Cerebellar cortex (tissue), 1 donor: ENCODE results near the gene SLC16A12.
"Not testable (repeated sequence)": the region's sequence is repeated elsewhere in the genome, so short reads cannot be mapped to it uniquely, and the experiment has no call there.

Source experiments
- DNase-seq: peaks from one replicate; pipeline ENCODE4 v3.0.0-alpha.2; 2015; ENCODE audit warnings: low spot score

SLC16A12 gene

DNA sequence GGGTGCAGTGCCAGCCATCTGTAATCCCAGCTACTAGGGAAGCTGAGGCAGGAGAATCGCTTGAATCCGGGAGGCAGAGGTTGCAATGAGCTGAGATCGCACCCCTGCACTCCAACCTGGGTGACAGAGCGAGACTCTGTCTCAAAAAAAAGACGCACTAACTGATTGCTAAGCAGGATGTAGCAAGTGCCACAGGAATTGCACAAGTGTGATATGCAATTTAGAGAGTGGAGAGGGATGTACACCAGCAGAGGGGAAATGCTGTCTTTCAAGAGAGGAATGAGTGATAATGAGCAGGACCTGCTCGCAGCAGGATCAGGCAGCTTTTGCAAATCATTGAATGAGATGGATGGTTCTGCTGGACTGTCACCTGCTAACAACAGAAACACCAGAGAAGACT lies 13.3 kb upstream of the SLC16A12 start:
- DNase-seq, result no peak

DNA sequence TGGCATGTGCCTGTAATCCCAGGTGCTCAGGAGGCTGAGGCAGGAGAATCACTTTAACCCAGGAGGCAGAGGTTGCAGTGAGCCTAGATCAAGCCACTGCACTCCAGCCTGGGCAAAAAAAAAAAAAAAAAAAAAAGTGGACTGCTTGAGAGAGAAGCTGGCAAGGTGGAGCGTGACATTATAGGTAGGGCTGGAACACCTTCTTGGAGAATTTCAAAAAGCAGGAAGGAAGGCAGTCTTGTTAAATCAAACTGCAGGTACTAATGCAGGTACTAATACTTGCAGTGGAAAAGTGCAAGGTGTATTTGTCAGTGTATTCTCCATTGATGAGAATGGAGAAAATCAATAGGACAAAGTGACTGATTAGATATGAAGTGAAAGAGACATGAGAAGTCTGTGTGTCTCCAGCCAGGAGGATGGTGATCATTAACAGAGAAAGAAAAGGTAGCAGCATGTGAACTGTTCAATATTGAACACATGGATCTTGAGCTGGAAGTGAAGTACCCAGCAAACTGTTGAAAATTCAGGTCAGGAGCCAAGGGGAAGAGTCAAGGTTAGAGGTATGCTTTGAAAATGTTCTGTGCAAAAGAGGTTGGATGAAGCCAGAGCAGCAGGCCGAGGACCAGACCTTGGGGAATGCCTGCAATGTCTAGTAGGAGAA lies 12.6 kb upstream of the SLC16A12 start:
- no peak for DNase-seq

DNA sequence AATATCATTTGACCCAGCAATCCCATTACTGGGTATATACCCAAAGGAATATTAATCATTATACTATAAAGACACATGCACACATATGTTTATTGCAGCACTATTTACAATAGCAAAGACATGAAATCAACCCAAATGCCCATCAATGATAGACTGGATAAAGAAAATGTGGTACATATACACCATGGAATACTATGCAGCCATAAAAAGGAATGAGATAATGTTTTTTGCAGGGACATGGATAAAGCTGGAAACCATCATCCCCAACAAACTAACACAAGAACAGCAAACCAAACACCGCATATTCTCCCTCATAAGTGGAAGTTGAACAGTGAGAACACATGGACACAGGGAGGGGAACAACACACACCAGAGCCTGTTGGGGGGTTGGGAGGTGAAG lies 11.3 kb upstream of the SLC16A12 start:
- DNase-seq, result not testable (repeated sequence)

DNA sequence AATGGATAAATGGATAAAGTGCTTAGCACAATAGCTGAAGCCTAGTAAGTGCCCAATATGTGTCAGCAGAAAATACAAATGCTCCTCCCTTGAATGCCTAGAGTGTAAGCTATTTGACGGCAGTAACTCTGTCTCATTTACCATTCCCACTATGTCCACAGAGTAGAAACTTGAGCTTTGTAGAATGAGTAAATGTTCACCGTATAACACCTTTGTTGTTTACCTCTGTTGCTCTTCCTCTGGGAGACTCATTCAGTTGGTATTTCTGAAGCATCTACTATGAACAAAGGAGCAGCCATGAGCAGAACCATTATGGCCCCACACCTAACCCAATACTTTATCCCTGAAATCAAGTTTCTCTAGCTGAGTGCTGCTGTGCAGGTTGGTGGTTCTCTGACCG lies 8.4 kb upstream of the SLC16A12 start:
- no peak for DNase-seq

DNA sequence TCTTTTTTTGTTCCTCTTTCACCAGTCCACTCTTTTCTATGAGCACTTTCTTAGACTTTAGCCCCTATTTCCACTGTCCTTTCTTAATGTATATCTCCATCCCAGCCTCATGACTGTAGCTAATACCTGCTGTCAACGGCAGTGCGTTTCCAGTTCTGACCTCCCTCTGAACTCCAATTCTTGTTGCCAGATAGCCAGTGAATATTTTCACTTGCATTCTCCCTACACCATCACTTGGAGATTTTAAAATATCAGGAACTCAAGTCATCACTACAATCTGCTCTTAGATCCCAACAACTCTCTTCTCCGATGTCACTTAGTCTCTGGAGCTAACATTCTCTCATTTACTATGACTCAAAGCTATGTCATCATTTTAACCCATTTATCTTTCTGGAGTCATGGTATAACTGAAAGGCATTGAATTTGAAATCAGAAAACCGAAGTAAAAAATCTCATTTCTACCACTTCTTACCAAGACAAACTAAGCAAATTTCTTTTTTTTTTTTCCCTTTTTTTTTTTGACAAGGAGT lies 5.1 kb upstream of the SLC16A12 start:
- no peak for DNase-seq

DNA sequence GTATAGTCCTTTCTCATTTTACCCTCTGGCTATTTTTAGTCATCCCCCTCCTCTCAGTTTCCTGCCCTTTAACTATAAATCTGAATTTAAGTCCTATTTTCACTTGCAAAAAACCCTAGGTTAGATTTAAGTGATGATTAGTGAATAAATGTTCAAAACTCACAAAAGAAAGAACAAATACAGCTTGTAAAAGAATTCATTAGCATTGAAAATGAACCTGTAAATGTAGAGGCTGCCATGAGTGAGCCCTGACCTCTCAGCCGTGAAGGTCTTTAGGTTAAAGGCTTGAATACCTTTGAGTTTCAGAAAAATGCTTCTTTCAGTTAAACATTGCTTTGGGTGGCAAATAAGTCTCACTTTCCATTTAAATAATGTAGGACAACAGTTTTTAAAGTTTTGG lies 2.0 kb upstream of the SLC16A12 start:
- DNase-seq, result no peak

DNA sequence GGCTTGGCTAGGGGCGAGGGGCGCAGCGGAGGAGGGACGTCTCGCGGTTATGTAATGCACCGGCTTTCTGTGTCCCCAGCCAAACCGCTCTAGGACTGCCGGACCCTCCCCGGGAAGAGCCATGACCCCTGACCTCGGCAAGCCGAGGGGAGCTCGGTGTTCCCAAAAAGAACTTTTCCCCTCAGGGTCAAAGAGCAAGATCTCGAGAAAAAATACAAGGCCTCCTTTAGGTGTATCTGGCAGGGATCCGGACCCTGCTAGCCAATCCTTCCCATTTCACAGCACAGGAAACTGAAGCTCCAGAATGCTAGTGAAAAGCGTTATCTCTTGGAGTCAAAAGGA lies 590 bp upstream of the SLC16A12 start:
- no peak for DNase-seq

DNA sequence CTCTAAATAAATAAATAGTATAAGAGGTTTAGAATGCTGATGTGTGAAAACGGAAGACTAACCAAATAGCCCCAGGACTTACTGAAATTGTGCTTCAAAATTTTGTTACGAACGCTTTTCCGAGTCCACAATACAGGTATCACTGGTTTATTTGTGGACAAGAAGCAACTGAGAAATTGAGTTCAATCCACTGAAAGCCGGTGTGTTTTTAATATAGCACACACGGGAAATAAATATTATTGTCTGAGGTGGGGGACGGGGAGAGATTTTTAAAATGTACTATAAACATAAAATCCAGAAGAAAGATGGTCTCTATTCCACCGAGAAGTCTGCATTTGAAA lies 598 bp downstream of the SLC16A12 start:
- no peak for DNase-seq

DNA sequence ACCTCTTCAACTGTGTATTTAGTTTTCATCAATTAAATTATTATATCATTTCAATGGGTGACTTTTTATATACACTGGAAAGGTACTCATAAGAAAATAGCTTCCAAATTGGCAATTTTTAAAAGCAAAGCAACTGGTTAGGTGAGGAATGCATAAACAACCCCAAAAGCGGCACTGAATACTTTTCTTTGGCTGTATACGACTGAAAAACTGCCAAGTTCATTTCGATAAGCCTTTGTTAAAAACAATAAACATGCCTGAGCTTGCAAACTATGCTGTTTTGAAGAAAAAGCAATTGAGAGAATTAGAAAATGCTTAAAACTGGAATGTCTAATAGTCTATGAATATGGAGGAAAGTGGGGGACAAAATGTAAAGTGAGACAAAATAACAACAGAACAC lies 2.9 kb downstream of the SLC16A12 start:
- no peak for DNase-seq

DNA sequence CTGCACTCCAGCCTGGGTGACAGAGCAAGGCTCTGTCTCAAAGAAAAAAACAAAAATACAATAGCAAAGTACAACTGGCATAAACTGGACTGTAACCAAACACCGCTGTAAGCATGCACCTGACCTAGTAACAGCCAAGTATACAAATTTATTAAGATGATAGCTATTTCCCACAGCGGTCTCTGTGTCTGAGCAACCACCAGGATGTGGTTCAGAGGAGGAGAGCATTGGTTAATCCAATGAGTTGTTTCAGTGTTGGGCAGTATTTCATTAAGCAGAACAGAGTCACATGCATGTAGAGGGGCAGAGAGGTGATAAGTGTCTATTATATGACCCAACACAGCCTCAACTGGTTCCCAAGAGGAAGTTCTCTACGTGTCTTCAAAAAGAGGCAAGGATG lies 4.0 kb downstream of the SLC16A12 start:
- DNase-seq, result no peak

DNA sequence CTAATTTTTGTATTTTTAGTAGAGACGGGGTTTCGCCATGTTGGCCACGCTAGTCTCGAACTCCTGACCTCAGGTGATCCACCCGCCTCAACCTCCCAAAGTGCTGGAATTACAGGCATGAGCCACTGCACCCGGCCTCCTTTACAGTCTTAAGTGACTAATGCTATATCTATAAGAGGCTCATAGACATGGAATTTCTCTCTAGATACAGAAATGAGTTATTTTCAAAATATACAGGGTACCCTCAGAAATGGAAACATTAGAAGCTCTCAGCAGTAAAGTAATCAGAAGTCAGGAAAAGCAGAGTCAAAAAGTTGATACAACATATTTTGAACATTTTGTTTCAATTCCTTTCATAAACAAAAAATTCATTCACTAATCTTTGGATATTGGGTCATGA lies 5.7 kb downstream of the SLC16A12 start:
- not testable (repeated sequence) for DNase-seq

DNA sequence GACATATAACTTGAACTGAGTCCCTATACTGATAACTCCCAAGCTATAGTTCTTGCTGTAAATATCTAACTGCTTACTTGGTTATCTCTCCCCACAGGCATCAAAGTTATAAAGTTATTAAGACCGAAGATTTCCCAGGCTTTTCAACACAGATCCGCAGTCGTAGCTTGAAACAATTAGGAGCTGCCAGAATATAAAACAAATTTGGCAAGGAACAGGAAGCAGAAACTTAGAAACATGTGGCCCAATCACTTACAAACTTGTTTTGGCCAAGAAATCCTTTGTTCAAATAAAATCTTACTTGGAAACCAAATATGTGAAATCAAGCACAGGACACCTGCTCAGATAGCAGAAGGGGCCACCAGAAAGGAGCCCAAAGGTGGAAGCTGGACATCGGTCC lies 9.0 kb downstream of the SLC16A12 start:
- DNase-seq, result no peak

DNA sequence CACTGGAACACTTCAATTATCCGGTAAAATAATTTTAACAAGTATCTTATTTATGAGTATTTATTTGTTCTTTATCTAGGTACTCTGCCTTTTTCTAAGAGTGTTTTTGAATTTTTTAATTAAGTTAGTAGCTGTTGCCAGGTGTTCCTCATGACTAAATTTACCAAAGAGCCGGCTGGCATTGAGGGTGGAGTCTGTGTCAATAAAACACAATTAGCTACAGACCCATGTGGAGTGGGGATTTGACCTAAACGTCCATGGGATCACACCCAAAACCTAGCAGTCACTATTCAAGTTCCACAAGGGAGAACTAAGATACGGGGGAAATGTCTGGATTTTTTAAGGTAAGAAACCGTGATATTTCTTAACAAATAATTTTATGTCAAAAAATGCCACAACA lies 9.8 kb downstream of the SLC16A12 start:
- DNase-seq, result no peak

DNA sequence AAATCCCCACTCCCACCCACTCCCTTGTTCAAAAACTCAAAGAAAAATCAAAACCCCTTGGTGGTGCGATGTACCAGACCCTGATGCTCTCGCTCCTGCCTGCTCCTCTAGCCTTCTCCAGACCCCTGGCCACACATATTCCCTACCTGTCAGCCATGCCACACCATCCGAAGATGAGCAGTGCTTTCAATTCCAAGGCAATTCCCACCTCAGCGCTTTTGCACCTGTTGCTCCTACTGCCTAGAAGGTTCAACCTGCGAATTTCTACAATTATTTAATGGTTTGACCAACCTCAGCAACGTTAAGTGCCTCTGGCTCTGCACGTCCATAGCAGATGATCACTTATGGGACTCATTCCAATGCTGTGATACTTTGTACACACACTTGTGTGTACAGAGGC lies 11.1 kb downstream of the SLC16A12 start:
- no peak for DNase-seq

DNA sequence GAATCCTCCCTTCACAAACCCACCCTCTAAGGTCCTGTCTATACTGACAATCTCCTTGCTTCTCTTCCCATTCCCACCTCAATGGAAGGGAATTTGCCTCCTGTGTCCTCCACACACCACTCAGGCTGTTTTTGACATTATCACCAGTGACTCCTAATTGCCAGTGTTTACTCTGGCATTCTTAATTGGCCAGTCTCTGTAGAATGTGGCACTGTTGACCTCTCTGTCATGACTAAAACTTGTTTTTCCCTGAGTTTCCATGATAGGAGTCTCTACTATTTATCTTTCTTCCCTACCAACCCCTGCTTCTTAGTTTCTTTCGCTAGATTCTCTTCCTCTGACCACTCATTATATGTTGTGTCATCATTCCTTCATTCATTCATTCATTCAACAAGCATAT lies 12.1 kb downstream of the SLC16A12 start:
- DNase-seq, result no peak

DNA sequence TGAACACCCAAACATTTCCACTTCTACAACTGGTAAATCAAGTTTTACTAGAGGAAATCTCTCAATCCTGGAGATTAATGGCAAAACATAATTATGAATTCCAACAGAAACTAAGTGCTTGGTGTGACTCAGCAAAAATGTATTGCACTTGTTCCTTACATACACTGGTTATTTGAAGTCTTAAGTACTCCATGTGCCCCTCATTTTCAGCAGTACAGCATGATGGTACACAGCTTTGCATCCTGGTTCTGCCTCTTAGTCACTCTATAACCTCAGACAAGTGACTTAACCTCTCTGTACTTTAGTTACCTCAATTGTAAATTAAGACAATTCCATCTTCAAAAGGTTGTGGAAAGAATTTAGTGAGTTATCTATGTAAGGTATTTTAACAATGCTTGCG lies 12.9 kb downstream of the SLC16A12 start:
- no peak for DNase-seq

DNA sequence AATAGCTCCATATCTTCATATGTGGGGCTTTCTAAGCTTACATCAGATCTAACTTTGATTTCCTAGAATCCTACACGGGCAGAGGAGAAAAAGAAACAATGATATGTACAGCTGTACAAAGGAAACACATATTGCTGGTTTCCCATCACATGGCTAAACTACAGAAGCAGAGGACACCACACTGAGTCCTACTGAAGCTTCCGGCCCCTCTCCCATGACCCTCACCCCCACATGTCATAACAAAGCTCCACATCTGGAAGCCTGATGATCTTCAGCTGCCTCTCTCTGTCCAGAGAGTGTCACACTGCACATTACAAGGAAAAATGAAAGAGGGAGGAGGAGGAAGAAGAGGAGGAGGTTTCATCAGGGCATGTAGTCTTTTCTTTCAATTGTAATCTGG lies 14.0 kb downstream of the SLC16A12 start:
- no peak for DNase-seq

DNA sequence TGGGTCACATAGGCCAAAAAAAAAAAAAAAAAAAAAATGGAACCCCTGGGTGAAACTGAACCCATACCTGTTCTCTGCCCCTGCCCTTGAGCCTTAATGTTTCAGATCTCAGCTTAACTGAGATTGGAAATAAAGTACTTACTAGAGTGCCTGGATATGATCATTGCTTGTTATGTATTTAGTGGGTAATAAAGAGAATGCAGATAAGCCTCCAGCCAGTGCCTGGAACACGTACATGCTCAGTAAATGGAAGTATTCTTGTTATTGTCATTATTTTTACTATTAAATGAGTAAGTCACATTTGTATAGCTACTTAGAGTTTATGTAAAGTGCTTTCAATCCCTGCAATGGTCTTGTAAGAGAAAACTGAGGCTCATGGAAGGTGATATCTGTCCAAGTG lies 14.7 kb downstream of the SLC16A12 start:
- DNase-seq, result no peak

DNA sequence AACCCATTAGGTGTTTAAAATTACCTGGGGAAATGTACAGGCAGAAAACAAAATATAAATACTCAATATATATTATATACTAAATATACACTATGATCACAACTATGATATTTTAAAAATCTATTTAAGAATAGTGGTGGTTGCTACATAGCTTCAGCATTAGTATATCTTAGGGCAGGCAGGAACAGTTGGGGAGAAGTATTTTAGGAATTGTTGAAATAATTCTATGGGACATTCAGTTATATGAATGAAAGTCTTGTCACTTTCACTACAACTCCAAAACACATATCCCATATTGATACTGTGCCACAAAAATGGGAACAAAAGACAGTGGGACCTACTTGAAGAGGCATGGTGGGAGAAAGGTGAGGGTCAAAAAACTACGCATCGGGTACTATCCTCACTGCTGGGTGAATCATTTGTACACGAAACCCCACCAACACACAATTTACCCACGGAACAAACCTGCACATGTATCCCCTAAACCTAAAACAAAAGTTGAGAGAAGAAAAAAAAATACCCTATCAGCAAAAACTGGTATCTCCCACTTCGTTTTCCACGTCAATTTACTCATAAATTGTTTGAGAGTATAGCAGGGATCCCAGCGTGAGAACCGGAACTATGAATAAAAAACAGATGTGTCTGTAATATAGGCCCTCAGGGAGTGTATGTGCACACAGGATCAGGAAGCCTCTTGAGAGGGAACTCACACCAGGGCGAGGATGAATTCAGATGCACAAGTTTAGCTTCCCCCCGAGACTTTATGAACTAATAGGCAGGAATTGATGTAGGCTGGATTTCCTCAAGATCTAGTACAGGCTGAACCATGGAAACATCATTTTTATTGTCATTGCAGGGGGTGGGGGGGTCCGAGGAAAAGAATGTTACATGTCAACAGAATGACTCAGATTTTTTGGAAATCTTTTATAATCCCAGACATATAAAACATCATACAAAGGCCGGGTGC lies 16.2 kb downstream of the SLC16A12 start:
- DNase-seq, result no peak

DNA sequence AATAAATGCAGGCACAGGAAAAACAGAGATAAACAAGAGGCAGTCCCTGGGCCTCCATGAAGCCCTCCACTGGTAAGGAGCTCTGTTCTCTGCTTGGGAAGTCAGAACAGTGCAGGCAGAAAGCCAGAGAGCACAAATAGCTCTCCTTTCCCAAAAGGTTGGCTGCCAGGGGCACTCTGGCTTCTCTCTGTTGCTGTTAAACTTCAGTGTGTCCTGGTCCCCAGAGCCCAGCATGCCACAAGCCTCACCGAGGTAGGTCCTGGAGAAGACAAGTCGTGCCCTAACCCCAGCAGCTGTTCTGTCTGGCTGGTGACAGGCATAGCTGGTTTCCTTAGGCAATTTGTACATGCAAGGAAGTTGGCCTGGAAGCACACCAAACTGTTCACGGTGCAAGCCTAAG lies 17.3 kb downstream of the SLC16A12 start:
- no peak for DNase-seq

DNA sequence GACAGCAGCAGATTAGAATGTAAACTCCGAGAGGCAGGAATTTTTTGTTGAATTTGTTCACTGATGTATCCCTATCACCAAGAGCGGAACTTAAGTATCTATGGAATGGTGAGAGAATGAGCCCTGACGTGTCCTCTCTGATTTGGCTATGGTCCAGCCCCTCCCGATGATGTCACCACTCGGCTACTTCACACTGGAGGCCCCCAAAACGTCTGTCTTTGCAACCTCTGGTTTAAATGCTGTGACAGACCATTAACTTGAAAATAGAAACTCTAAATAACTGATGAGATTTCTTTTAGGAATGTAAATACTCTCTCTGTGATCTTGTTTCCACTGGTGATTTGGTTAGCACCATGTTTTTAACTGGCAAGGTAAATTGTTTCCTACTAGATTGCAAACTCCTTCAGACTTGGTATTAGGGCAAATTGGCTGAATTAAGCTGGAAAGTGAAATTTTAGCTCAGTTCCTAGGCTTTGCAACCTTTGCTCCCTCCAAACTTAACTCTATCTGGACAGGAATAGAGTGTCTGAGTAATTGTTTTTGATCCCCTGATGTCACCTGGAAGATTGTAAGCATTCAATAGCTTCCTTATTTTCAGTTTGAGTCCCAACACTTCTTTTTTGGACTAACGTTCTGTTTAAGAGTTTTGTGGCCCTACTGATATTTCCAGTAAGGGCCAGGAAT lies 19.1 kb downstream of the SLC16A12 start:
- DNase-seq, result no peak

DNA sequence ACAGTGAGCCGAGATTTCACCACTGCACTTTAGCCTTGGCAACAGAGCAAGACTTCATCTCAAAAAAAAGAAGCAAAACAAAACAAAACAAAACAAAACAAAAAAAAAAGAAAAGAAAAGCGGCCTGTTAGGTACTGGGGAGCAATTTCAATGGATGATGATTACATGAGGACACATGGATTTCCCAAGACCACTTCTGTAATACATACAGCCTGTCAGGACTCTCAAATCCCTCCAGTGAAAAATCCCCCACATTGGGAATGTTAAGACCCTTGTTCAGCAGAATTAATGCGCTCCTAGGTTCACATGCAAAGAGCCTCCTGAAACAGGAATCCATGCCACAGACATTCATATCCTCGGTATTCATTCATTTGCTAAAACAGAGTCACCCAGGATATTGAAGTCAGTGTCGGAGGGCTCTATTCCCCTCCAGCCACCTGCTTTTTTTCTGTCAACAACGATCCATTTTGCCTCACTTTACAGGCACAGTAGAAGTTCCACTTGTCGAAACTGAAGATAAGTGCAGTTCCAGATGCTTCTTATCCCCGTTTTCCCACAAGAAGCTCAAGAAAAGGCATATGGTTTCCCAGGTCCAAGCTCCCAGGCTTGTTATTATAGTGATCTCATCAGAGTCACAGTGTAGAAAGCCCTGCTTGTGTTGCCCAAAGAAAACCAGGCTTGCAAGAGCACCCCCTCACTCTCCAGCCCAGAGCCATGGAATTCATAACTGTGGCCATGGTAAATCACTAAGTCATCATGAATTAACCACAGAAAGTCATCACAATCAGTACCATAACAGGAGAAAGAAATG lies 20.2 kb downstream of the SLC16A12 start:
- no peak for DNase-seq
